Measurements from ENCODE around the gene BAHCC1. TPM values are rescaled to one million over a fixed set of nuclear protein-coding genes. Genes with fewer than 3 reads are reported as not detected.

Gene BAHCC1
- total and polyA plus RNA-seq, 2 donors (not counting 3 experiments of a cell fraction or from before 2014, with no cell fraction given) = 4.7 to 11.6 TPM

GRCh38 chr17:81366648-81367047 is 28.6 kb upstream of the BAHCC1 start:
- intact Hi-C loops (cut with micrococcal nuclease) (no loop called here), dilution Hi-C loops (cut with MboI; ENCODE audit: extremely low pct_ligation_motif_present, low sequenced_read_pairs) (no loop called here)
- Histone ChIP-seq H3K4me2 (ENCODE audit: insufficient read depth, low read length) (no peak overlapping the region), H3K79me2 (ENCODE audit: control insufficient read depth, insufficient read depth, low read length) (no peaks in the 10 kb centered on the region), H3K27ac (ENCODE audit: insufficient read depth, low read depth, low read length) (no peak overlapping the region), H3K27me3 (ENCODE audit: control insufficient read depth in 2 of 2, insufficient read depth in 2 of 2, low read length in 2 of 2) (peaks cover 0 to 2% of the 10 kb centered on the region in 2 experiments), H3K9me1 (replicated peaks; ENCODE audit: control insufficient read depth, extremely low read depth, insufficient read depth, low read length) (no peaks in the 10 kb centered on the region), H4K20me1 (replicated peaks; ENCODE audit: control insufficient read depth, extremely low read depth, insufficient read depth, low read length) (no peaks in the 10 kb centered on the region), H3K36me3 (ENCODE audit: control insufficient read depth in 2 of 2, extremely low read depth in 1 of 2, insufficient read depth in 2 of 2, low read length in 2 of 2) (no peaks in the 10 kb centered on the region), H3K4me1 (ENCODE audit: control insufficient read depth, extremely low read depth, insufficient read depth, low read length) (peaks cover 10% of the 10 kb centered on the region), H3K9ac (replicated peaks; ENCODE audit: extremely low read depth, insufficient read depth, low read length) (no peak overlapping the region), H3K4me3 (replicated peaks in 1 of 3; ENCODE audit: insufficient read depth in 1 of 3, low read depth in 1 of 3, low read length in 3 of 3) (no peak overlapping the region), H3K9me3 (replicated peaks; ENCODE audit: control insufficient read depth, insufficient read depth, low read length) (no peaks in the 10 kb centered on the region), H2AFZ (ENCODE audit: low read depth, low read length) (no peak overlapping the region)
- BruUV-seq (replicated peaks) = no TSS peak
- TF ChIP-seq POLR2A (IDR thresholded peaks at IDR 0.05; ENCODE audit: low read depth, low read length) (no peak), FOS (IDR thresholded peaks at IDR 0.05; ENCODE audit: borderline replicate concordance, insufficient read depth, low read length) (no peak), GATA2 (IDR thresholded peaks at IDR 0.05; ENCODE audit: insufficient read depth, insufficient read length, low read depth, low read length) (no peak), MAX (IDR thresholded peaks at IDR 0.05; ENCODE audit: insufficient read depth, insufficient read length) (no peak)
- CTCF ChIA-PET = no interaction called here
- POLR2A ChIA-PET = no interaction called here
- DNase-seq (ENCODE audit: low read depth, low spot score) (no peak), FAIRE-seq (no peak)

- no peak for TF ChIP-seq MYC (IDR thresholded peaks at IDR 0.05; ENCODE audit: low read depth, low read length)
- TF ChIP-seq MAX (IDR thresholded peaks at IDR 0.05; ENCODE audit: insufficient read depth, insufficient read length) = no peak
Measured at GRCh38 chr17:81367171-81367570, 28.1 kb upstream of the BAHCC1 start.

More at GRCh38 chr17:81367171-81367570, 28.1 kb upstream of the BAHCC1 start:
- Histone ChIP-seq H3K4me2 (ENCODE audit: insufficient read depth, low read length) (no peak overlapping the region), H3K79me2 (ENCODE audit: control insufficient read depth, insufficient read depth, low read length) (no peaks in the 10 kb centered on the region), H3K27me3 (ENCODE audit: control insufficient read depth in 2 of 2, insufficient read depth in 2 of 2, low read length in 2 of 2) (peaks cover 0 to 2% of the 10 kb centered on the region in 2 experiments), H3K36me3 (ENCODE audit: control insufficient read depth in 2 of 2, extremely low read depth in 1 of 2, insufficient read depth in 2 of 2, low read length in 2 of 2) (no peaks in the 10 kb centered on the region), H2AFZ (ENCODE audit: low read depth, low read length) (no peak overlapping the region), H3K9me1 (replicated peaks; ENCODE audit: control insufficient read depth, extremely low read depth, insufficient read depth, low read length) (no peaks in the 10 kb centered on the region), H3K27ac (ENCODE audit: insufficient read depth, low read depth, low read length) (no peak overlapping the region), H4K20me1 (replicated peaks; ENCODE audit: control insufficient read depth, extremely low read depth, insufficient read depth, low read length) (no peaks in the 10 kb centered on the region), H3K4me3 (replicated peaks in 1 of 3; ENCODE audit: insufficient read depth in 1 of 3, low read depth in 1 of 3, low read length in 3 of 3) (no peak overlapping the region), H3K9me3 (replicated peaks; ENCODE audit: control insufficient read depth, insufficient read depth, low read length) (no peaks in the 10 kb centered on the region), H3K4me1 (ENCODE audit: control insufficient read depth, extremely low read depth, insufficient read depth, low read length) (peaks cover 10% of the 10 kb centered on the region), H3K9ac (replicated peaks; ENCODE audit: extremely low read depth, insufficient read depth, low read length) (no peak overlapping the region)
- FAIRE-seq = no peak
- dilution Hi-C loops (cut with MboI; ENCODE audit: extremely low pct_ligation_motif_present, low sequenced_read_pairs) (no loop called here), intact Hi-C loops (cut with micrococcal nuclease) (no loop called here)
- ChIA-PET CTCF (no interaction called here), POLR2A (no interaction called here)
- BruUV-seq (replicated peaks) = no TSS peak
- DNase-seq (ENCODE audit: low read depth, low spot score) = no peak

All from endothelial cell of umbilical vein (primary cell).